Nucleus accumbens (tissue), 56 donors: ENCODE measurements around the gene SPTSSA.
"Not testable (repeated sequence)": the region's sequence is repeated elsewhere in the genome, so short reads cannot be mapped to it uniquely, and the experiment has no call there.

Experiments
- DNase-seq, 56 donors: peaks; one replicate each; lab custom pipeline; 2025; lab: John Stamatoyannopoulos, UW

SPTSSA gene

GRCh38 chr14:34436118-34436905 lies 25.7 kb downstream of the SPTSSA start:
- no peak for DNase-seq

DNA sequence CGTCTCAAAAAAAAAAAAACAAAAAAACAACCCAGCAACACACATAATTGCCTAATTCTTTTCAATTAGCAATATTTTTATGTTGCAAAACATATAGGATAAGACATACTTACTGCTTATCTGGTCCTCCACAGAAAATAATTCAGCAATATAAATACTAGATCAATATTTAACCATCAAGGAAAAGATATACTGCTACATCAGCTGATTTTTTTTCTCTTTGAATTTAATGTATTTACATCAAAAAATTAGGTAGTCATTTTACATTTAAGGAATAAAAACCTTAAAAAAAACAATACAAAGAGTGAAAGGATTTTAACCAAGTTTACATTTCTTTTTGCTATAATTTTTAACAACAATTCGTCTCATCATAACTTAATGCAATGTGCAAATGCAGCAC lies 28.1 kb downstream of the SPTSSA start:
- no peak for DNase-seq

DNA sequence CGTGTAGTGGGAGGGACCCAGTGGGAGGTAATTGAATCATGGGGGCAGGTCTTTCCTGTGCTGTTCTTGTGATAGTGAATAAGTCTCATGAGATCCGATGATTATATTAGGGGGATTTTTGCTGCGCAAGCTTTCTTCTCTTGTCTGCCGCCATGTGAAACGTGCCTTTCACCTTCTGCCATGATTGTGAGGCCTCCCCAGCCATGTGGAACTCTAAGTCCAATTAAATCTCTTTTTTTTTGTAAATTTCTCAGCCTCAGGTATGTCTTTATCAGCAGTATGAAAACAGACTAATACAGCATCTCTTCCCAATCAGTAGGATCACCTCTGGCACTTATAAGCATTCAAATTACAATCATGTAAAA lies 34.0 kb downstream of the SPTSSA start:
- not testable (repeated sequence) for DNase-seq

GRCh38 chr14:34426313-34427295 lies 35.4 kb downstream of the SPTSSA start:
- no peak for DNase-seq

GRCh38 chr14:34425095-34425851 lies 36.8 kb downstream of the SPTSSA start:
- DNase-seq, result no peak

DNA sequence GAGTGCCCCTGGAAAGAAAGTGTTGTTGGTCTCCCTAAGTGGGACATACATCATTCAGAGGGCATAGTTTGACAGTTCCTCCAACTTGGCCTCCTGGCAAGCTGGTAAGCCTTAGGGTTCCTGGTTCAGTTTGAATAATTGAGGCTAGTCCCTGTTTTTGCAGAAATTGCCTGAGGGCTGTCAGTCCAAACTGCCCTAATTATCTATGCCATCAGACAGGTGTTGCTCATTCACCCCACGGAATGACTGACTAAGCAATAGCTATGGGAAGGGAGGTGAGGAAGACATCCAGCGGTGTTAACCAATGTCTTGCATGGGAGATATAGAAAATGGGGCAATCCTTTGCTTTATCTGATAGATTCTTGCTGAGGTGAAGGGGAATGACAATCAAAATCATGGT lies 37.6 kb downstream of the SPTSSA start:
- no peak for DNase-seq

DNA sequence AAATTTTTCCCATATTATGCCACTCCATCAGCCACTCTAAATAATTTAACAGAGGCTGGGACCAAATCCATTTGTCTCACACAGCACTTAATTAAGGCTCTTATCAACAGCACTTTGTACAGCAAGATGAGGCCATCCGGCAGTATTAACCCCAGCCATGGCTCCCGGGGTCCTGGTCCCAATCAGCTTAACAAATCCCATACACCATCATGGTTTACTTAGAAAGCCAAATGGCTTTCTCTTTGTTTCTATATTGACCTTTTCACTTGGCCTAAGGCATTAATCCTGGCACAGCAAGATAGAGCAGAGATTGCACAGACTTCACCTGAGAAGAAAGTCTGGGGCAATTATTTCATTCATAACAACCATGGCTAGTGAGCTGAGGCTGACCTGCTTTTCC lies 38.6 kb downstream of the SPTSSA start:
- no peak for DNase-seq

DNA sequence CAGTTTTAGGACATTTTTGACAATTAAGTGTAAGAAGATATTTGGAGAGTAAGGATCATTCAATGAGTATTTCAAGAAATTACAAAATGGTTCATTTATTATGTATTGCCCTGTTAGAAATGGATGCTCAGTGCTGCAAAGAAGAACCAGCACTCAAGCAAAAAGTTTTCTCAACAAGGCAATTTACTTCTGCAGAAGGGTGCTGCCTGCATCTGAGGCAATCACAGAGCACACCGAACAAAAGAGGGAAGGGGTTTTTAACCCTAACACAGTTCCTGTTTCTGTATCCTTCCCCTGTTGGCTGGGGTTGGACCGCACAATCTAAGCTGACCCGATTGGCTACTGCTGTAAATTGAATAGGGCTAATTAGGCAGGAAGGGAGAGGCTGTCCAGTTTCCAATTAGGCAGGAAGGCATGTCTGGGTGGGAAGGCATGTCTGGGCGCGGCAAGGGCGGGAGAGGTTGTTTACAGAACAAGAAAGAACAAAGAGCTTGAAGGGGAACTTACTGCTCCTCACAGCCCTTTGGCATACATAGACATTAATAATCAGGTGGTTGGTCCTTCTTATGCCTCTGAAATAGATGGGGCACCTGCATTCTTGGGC lies 41.4 kb downstream of the SPTSSA start:
- no peak for DNase-seq

DNA sequence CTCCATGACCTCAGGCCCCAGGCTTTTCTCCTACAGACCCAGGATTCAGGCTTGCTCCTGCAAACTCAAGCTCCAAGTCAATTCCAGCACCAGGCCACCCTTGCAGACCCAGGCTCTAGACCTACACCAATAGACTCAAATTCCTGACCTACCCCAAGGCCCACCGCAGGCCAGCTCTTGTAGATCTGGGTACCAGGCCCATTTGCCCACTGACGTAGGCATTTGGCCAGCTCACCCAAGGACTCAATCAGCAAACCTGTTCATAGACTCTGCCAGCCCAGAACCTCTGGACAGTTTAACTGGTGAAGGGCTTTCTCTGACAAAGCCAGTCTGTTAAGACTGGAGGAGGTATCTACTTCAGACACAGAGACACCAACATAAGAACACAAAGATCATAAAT lies 52.3 kb downstream of the SPTSSA start:
- DNase-seq, result no peak

- DNase-seq, result no peak
Measured at GRCh38 chr14:34407951-34408350, 54.1 kb downstream of the SPTSSA start.

- DNase-seq, result no peak
Measured at GRCh38 chr14:34404416-34404815, 57.6 kb downstream of the SPTSSA start.

DNA sequence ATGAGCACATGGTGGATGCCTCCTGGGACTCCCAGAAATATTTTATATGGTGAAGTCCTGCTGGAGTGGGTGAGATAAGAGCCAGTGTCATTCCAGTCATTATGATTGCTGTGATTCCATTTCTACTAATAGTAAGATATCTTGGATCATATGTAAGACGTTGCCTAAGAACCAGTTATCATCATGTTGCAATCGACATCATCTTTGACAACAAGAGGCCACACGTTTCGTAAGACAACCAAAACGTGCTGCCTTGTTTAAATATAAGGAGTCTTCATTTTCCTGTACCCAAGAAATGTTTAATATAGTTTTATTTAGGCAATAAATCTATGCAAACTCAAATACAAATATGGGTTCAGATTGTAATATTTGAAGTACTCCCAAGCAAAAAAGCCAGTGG lies 58.4 kb downstream of the SPTSSA start:
- no peak for DNase-seq

- DNase-seq, result no peak
Measured at GRCh38 chr14:34398024-34398423, 64.0 kb downstream of the SPTSSA start.

DNA sequence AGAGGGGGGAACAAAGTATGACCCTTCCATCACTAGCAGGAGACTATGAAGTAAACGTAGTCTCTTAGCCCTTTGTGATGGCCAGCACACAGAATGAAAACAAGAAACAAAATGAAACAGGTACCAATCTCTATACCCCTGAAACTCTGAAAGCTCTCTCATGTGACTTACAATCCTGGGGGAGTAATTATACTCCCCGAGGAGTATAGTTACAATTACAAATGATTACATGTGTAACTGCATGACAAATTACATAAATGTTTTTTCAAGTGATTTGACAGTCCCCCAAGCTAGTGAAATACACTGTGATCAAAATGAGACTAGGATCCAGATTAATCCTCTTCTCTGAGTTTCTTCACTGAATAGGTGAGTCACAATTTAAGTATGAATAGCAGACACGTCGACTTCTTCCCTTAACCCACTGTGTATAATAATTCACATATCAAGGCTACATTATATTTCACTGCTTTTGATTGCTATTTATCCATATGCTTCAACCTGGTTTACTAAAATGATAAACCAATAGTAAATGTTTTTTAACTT lies 74.0 kb downstream of the SPTSSA start:
- no peak for DNase-seq

- DNase-seq, result no peak
Measured at GRCh38 chr14:34386865-34387485, 75.1 kb downstream of the SPTSSA start.

DNA sequence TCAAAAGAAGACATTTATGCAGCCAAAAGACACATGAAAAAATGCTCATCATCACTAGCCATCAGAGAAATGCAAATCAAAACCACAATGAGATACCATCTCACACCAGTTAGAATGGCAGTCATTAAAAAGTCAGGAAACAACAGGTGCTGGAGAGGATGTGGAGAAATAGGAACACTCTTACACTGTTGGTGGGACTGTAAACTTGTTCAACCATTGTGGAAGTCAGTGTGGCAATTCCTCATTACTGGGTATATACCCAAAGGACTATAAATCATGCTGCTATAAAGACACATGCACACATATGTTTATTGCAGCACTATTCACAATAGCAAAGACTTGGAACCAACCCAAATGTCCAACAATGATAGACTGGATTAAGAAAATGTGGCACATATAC lies 76.2 kb downstream of the SPTSSA start:
- DNase-seq, result not testable (repeated sequence)

- no peak for DNase-seq
Measured at GRCh38 chr14:34383839-34384238, 78.2 kb downstream of the SPTSSA start.
